ENCODE data around the gene SCAMP4. TPM values are rescaled to one million over a fixed set of nuclear protein-coding genes. Genes with fewer than 3 reads are reported as not detected.

SCAMP4 gene
- polyA plus RNA-seq, 1 experiment, result 6.7 TPM

DNA sequence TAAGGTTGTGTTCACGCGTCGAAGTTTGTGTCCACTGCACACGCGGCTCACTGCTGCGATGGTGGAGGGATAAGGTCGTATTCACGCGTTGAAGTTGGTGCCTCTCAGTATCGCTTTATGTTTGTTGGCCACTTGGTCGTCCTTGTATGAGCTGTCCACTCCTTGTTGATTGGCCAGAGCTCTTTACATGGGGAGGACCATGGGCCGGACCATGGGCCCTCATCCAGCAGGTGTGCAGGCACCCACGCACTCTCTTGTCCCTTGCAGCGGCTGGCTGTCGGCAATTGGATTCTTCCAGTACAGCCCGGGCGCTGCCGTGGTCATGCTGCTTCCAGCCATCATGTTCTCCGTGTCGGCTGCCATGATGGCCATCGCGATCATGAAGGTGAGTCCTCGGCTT is 17.6 kb downstream of the SCAMP4 start:
- H3K4me3 ChIP-seq (ENCODE audit: low read depth, low read length), result no peak overlapping the region
- POLR2A ChIA-PET, result no interaction called here
- no peaks in the 10 kb centered on the region for H3K27me3 ChIP-seq (ENCODE audit: control insufficient read depth, insufficient read depth, low read length)
- no peak for DNase-seq (ENCODE audit: low read depth, low spot score)
- CTCF ChIA-PET, result no interaction called here
- H3K9me3 ChIP-seq (ENCODE audit: control insufficient read depth, insufficient read depth, low read length), result peaks cover 7% of the 10 kb centered on the region; the same call in 1 of the 2 replicates
- H3K27ac ChIP-seq (ENCODE audit: low read depth, low read length), result no peak overlapping the region
- TF ChIP-seq, protein P1, sequence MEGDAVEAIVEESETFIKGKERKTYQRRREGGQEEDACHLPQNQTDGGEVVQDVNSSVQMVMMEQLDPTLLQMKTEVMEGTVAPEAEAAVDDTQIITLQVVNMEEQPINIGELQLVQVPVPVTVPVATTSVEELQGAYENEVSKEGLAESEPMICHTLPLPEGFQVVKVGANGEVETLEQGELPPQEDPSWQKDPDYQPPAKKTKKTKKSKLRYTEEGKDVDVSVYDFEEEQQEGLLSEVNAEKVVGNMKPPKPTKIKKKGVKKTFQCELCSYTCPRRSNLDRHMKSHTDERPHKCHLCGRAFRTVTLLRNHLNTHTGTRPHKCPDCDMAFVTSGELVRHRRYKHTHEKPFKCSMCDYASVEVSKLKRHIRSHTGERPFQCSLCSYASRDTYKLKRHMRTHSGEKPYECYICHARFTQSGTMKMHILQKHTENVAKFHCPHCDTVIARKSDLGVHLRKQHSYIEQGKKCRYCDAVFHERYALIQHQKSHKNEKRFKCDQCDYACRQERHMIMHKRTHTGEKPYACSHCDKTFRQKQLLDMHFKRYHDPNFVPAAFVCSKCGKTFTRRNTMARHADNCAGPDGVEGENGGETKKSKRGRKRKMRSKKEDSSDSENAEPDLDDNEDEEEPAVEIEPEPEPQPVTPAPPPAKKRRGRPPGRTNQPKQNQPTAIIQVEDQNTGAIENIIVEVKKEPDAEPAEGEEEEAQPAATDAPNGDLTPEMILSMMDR (IDR thresholded peaks at IDR 0.05; ENCODE audit: low read depth, low read length), result no peak

DNA sequence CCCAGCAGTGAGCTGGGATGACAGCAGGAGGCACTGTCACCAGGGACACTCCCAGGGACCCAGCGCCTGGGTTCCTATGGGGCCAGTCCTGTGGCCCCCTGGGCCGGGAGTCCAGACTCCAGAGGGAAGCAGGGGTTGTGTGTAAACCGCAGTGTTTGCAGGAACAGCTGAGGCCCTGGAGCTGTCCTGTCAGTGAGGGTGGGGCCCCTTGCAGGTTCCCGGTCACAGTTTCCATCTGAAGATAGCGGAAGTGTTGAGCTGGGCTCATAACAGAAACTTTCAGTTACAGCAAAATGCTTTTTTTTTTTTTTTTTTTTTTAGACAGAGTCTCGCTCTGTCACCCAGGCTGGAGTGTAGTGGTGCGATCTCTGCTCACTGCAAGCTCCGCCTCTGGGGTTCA is 18.1 kb downstream of the SCAMP4 start:
- CTCF ChIA-PET, result interaction anchor here (0.5 kb wide), 1 partner anchor 22 kb away, joined by 9 read pairs; no protein-coding TSS in a partner anchor
- TF ChIP-seq, protein P1 (IDR thresholded peaks at IDR 0.05; ENCODE audit: low read depth, low read length), result no peak

DNA sequence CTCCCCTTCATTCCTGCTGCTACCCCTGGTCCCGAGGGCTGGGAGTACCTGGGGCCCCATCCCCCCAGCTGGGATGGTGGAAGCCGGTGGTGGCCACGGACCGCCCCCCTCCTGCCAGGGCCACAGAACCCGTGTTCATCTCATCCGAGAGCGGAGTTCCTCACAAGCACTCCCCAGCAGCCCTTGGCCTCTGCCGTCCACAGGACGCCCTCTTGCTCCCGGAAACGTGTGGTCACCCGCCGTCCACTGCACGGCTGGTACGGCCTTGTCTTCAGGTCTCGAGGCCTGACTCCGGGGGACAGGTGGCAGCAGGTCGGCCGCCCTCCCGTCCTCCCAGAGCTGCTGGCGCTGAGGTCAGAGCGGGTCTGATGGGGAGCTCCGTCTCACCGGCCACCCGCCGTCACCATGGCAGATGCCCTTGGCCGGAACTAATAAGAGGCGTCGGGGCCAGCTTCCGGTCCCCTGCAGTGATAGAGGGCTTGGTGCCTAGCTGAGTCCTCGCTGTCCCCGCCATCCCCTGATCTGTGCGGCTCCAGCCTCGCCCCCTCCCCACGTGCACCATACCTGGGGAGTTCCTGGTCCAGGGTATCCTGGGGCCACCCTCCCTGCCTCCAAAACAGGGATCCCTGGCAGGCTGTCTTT is 19.2 kb downstream of the SCAMP4 start:
- H3K9me3 ChIP-seq (ENCODE audit: control insufficient read depth, insufficient read depth, low read length), result peaks cover 7% of the 10 kb centered on the region; the same call in 1 of the 2 replicates
- no peaks in the 10 kb centered on the region for H3K27me3 ChIP-seq (ENCODE audit: control insufficient read depth, insufficient read depth, low read length)
- ChIA-PET CTCF (no interaction called here), POLR2A (interaction anchor here (0.6 kb wide), 1 partner anchor 37 kb away, joined by 4 read pairs; no protein-coding TSS in a partner anchor)
- TF ChIP-seq, protein P1 (IDR thresholded peaks at IDR 0.05; ENCODE audit: low read depth, low read length), result no peak
- H3K27ac ChIP-seq (ENCODE audit: low read depth, low read length), result no peak overlapping the region
- no peak overlapping the region for H3K4me3 ChIP-seq (ENCODE audit: low read depth, low read length)
- no peak for DNase-seq (ENCODE audit: low read depth, low spot score)

More for the DNA sequence above, 18.1 kb downstream of the SCAMP4 start:
- POLR2A ChIA-PET, result no interaction called here
- H3K9me3 ChIP-seq (ENCODE audit: control insufficient read depth, insufficient read depth, low read length), result peaks cover 7% of the 10 kb centered on the region; the same call in 1 of the 2 replicates
- H3K27ac ChIP-seq (ENCODE audit: low read depth, low read length), result no peak overlapping the region
- H3K27me3 ChIP-seq (ENCODE audit: control insufficient read depth, insufficient read depth, low read length), result no peaks in the 10 kb centered on the region
- no peak for DNase-seq (ENCODE audit: low read depth, low spot score)
- H3K4me3 ChIP-seq (ENCODE audit: low read depth, low read length), result no peak overlapping the region

DNA sequence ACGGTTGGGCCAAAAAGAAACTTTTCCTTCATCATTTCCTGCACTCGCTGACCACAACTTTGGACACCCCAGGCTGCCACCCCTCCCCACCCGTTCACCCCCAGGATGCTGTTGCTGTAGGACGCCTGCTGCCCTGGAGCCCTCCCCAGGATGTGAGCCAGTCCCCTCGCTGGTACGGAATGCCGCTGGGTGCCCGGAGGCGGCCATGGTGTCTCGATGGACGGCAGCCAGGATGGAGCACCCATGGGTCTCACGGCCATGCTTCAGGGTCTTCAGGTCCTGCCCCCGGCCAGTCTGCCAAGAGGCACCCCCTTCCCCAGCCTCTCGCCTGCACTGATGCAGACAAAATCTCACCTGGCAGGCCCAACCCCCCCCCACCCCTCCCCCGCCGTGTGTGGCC is 20.3 kb downstream of the SCAMP4 start:
- TF ChIP-seq, protein P1 (IDR thresholded peaks at IDR 0.05; ENCODE audit: low read depth, low read length), result no peak
- no peaks in the 10 kb centered on the region for H3K27me3 ChIP-seq (ENCODE audit: control insufficient read depth, insufficient read depth, low read length)
- H3K27ac ChIP-seq (ENCODE audit: low read depth, low read length), result no peak overlapping the region
- H3K4me3 ChIP-seq (ENCODE audit: low read depth, low read length), result no peak overlapping the region
- no peak for DNase-seq (ENCODE audit: low read depth, low spot score)
- ChIA-PET POLR2A (no interaction called here), CTCF (no interaction called here)
- H3K9me3 ChIP-seq (ENCODE audit: control insufficient read depth, insufficient read depth, low read length), result peaks cover 7% of the 10 kb centered on the region; the same call in 1 of the 2 replicates

DNA sequence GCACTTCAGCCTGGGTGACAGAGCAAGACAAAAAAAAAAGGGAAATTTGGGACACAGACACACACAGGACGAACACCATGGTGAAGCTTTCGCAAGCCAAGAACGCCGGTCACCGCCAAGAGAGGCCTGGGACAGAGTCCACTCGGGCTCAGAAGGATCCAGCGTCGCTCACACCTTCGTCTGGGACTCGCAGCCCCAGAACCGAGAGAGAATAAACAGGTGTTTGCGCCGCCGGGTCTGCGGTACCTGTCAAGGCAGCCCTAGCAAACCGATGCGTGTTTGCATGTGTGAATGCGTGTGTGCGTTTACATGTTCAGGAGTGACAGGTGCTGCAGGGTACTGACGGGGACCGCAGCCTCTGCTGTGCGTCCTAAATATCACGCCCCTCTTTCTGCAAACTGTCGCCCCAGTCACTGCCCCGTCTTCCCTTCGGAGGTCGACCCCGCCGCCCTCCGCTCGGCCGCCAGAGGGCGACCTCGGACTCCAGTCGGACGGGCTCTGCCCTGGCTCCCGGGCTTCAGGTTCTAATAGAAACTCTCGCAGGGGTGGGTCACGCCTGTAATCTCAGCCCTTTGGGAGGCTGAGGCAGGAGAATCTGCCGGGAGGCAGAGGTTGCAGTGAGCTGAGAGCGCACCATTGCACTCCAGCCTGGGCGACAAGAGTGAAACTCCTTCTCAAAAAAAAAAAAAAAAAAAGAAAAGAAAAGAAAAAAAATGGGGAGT is 24.0 kb downstream of the SCAMP4 start:
- Histone ChIP-seq H3K9me3 (ENCODE audit: control insufficient read depth, insufficient read depth, low read length) (peaks cover 8% of the 10 kb centered on the region), H3K27ac (ENCODE audit: low read depth, low read length) (no peak overlapping the region), H3K27me3 (ENCODE audit: control insufficient read depth, insufficient read depth, low read length) (peaks cover 2% of the 10 kb centered on the region), H3K4me3 (ENCODE audit: low read depth, low read length) (peak overlapping the region; percentile 54)
- no peak for DNase-seq (ENCODE audit: low read depth, low spot score)
- POLR2A ChIA-PET, result interaction anchor here (0.6 to 0.7 kb wide), 2 partner anchors 133 to 370 kb away, joined by 3 to 4 read pairs; no protein-coding TSS in a partner anchor
- CTCF ChIA-PET, result interaction anchor here (0.5 to 2.0 kb wide), 15 partner anchors 8 to 387 kb away, joined by 3 to 15 read pairs (median 4); no protein-coding TSS in a partner anchor
- TF ChIP-seq, protein P1 (IDR thresholded peaks at IDR 0.05; ENCODE audit: low read depth, low read length), result peak; percentile 89
